Measurements from ENCODE around the gene PTK7.

DNA sequence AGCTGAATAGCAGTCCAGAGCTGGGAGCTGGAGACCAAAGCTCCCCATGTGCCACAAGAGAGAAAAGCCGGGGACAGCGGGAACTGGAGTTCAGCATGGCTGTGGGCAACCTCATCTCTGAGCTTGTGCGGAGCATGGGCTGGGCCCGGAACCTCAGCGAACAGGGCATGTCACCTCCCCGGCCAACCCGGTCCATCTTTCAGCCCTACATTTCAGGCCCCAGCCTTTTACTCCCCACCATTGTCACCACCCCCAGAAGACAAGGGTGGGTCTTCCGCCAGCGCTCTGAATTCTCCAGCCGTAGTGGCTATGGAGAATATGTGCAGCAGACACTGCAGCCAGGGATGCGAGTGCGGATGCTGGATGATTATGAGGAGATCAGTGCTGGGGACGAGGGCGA lies 109.9 kb downstream of the PTK7 start:
- no peak for TF ChIP-seq POLR2AphosphoS5 (IDR thresholded peaks at IDR 0.05)
- no peak for TF ChIP-seq CTCF (IDR thresholded peaks at IDR 0.05)
